SK-N-MC (cell line): Measurements from ENCODE around the gene MAGEF1.

Experiments used
- EZH2 ChIP-seq: fragments of 200-600 bp; sonication (generic); IDR thresholded peaks from one replicate; pipeline ENCODE4 v1.6.1; 2017; ENCODE audit warnings: antibody characterized with exemption
- FOXP2 ChIP-seq: optimal IDR thresholded peaks from 2 replicates; pipeline ENCODE3; 2011; ENCODE audit warnings: mild to moderate bottlenecking, moderate library complexity; ENCODE audit not compliant: insufficient read depth; ENCODE audit errors: extremely low read length, control extremely low read depth
- POLR2AphosphoS5 ChIP-seq: IDR thresholded peaks from 2 replicates; pipeline ENCODE4 v1.6.1; 2012; ENCODE audit warnings: mild to moderate bottlenecking, low read depth, low read length, borderline replicate concordance

- TF ChIP-seq POLR2AphosphoS5 (no peak), EZH2 (no peak), FOXP2 (peak; percentile 55)
These were observed 15.6 kb upstream of the MAGEF1 start for GRCh38 chr3:184727357-184728009.
